SK-N-SH (cell line): ENCODE data around the gene TRIM14.

ENCODE experiments used
- CHD2 ChIP-seq: fragments of 150-350 bp; IDR thresholded peaks from 2 replicates; pipeline ENCODE4 v1.6.1; 2018; ENCODE audit warnings: low read length; ENCODE audit not compliant: partially characterized antibody
- CTCF ChIP-seq: fragments of 200-600 bp; sonication (generic); IDR thresholded peaks from 2 replicates; pipeline ENCODE4 v1.6.1; 2017; ENCODE audit warnings: antibody characterized with exemption, mild to moderate bottlenecking, moderate library complexity
- USF1 ChIP-seq: IDR thresholded peaks from 2 replicates; pipeline ENCODE4 v1.4.0; 2012; ENCODE audit warnings: low read depth, borderline replicate concordance
- YY1 ChIP-seq: IDR thresholded peaks from 2 replicates; pipeline ENCODE4 v1.4.0; 2012; ENCODE audit warnings: low read depth, mild to moderate bottlenecking

GRCh38 chr9:98136489-98136888 is 17.5 kb upstream of the TRIM14 start:
- TF ChIP-seq CTCF (no peak), USF1 (no peak), CHD2 (no peak), YY1 (no peak)
